ENCODE results near the gene NAB1.

- TF ChIP-seq EZH2 (IDR thresholded peaks at IDR 0.05) = no peak
- TF ChIP-seq POLR2AphosphoS5 (IDR thresholded peaks at IDR 0.05; ENCODE audit: borderline replicate concordance, low read depth, low read length) = no peak
Observed at GRCh38 chr2:190696792-190697398, 48.0 kb downstream of the NAB1 start.
